HCT116 (cell line): ENCODE data around the gene ZER1. TPM values are rescaled to one million over a fixed set of nuclear protein-coding genes. Genes with fewer than 3 reads are reported as not detected.

Source experiments
- ATAC-seq: fragments of 200-7000 bp; cut with Tn5 transposase; 2 replicates; pipeline ENCODE4 v1.9.1; 2020; ENCODE audit warnings: mild to moderate bottlenecking, moderate library complexity
- BruUV-seq: library from RNA; stranded (reverse); fragments of 400-500 nt; replicated peaks from 2 replicates; lab custom pipeline; 2021; lab: Mats Ljungman, UMichigan
- CTCF ChIA-PET: fragments of 300-600 bp; sonication (Branson Sonifier 250); formaldehyde crosslinking; loops from one replicate; lab custom pipeline; 2021; ENCODE audit warnings: antibody characterized with exemption; lab: Charles Lee
- POLR2A ChIA-PET: fragments of 300-600, 350-600 bp; sonication (Branson Sonifier 250); formaldehyde crosslinking; loops from one replicate; lab custom pipeline; 2021; ENCODE audit warnings: antibody characterized with exemption; lab: Charles Lee
- RAD21 ChIA-PET, 2 experiments: fragments of 300-600 bp; sonication (Branson Sonifier 250); formaldehyde crosslinking; loops; one replicate each; lab custom pipeline; 2023; ENCODE audit warnings: low total read pairs in 2 of 2; ENCODE audit not compliant: uncharacterized antibody in 2 of 2, unreplicated experiment in 2 of 2, low non-redundant PET in 1 of 2; lab: Charles Lee
- DNase-seq: peaks from one replicate; pipeline ENCODE4 v3.0.0-alpha.2; 2010; ENCODE audit warnings: low read depth, low spot score
- H2AFZ ChIP-seq: fragments of 200-600 bp; shearing (Covaris generic), sonication (generic); 2 replicates; pipeline ENCODE4 v1.6.1; 2017; ENCODE audit warnings: low read depth, mixed run types, mixed read lengths, antibody characterized with exemption, low read length; ENCODE audit not compliant: poor library complexity, severe bottlenecking
- H3K27ac ChIP-seq: 2 replicates; pipeline ENCODE4 v1.5.1; 2012; ENCODE audit warnings: low read depth, low read length
- H3K27me3 ChIP-seq: fragments of 200-600 bp; sonication (generic); 2 replicates; pipeline ENCODE4 v1.6.1; 2016; ENCODE audit warnings: mixed run types, low read length, mixed read lengths; ENCODE audit not compliant: insufficient read depth
- H3K36me3 ChIP-seq, 2 experiments: fragments of 200-500 bp in 1 of 2; fragments of 200-600 bp in 1 of 2; sonication (Bioruptor generic) in 1 of 2; sonication (generic) in 1 of 2; 2 replicates each; pipeline versions ENCODE4 v1.5.1 to v1.6.1; 2014 to 2016; ENCODE audit warnings: low read length in 2 of 2, inconsistent platforms in 1 of 2, mixed read lengths in 1 of 2, mixed run types in 1 of 2; ENCODE audit not compliant: insufficient read depth in 2 of 2, control insufficient read depth in 1 of 2
- H3K4me1 ChIP-seq, 2 experiments: fragments of 200-600 bp in 1 of 2; sonication (generic) in 1 of 2; 2 replicates each; pipeline versions ENCODE4 v1.5.1 to v1.6.1; 2012 to 2017; ENCODE audit warnings: low read length in 2 of 2, inconsistent platforms in 1 of 2, mild to moderate bottlenecking in 1 of 2, mixed read lengths in 1 of 2, mixed run types in 1 of 2, moderate library complexity in 1 of 2; ENCODE audit not compliant: insufficient read depth in 2 of 2, control insufficient read depth in 1 of 2
- H3K4me2 ChIP-seq: fragments of 200-600 bp; sonication (generic); 2 replicates; pipeline ENCODE4 v1.6.1; 2017; ENCODE audit warnings: mixed run types, low read length, mixed read lengths
- H3K4me3 ChIP-seq, 2 experiments: fragments of 200-600 bp in 1 of 2; sonication (generic) in 1 of 2; replicated peaks in 1 of 2; 2 replicates each; pipeline ENCODE4 v1.5.1; 2011 to 2016; ENCODE audit warnings: low read length in 2 of 2, control low read depth in 1 of 2, low read depth in 1 of 2, mild to moderate bottlenecking in 1 of 2, mixed read lengths in 1 of 2, mixed run types in 1 of 2
- H3K79me2 ChIP-seq: fragments of 200-600 bp; sonication (generic); 2 replicates; pipeline ENCODE4 v1.6.1; 2017; ENCODE audit warnings: mild to moderate bottlenecking, mixed run types, low read length, moderate library complexity, mixed read lengths; ENCODE audit not compliant: insufficient read depth
- H3K9ac ChIP-seq: fragments of 200-600 bp; sonication (generic); 2 replicates; pipeline ENCODE4 v1.6.1; 2016; ENCODE audit warnings: low read length, mixed read lengths
- H3K9me2 ChIP-seq: fragments of 200-600 bp; sonication (generic), shearing (Covaris generic); 2 replicates; pipeline ENCODE4 v1.6.1; 2017; ENCODE audit warnings: mixed run types, mild to moderate bottlenecking, moderate library complexity; ENCODE audit not compliant: insufficient read depth
- H3K9me3 ChIP-seq, 2 experiments: fragments of 200-500 bp in 1 of 2; fragments of 200-600 bp in 1 of 2; sonication (Bioruptor generic) in 1 of 2; sonication (generic) in 1 of 2; 2 replicates each; pipeline ENCODE4 v1.6.1; 2014 to 2017; ENCODE audit warnings: low read length in 2 of 2, mixed read lengths in 2 of 2, inconsistent platforms in 1 of 2, low read depth in 1 of 2, mild to moderate bottlenecking in 1 of 2, mixed run types in 1 of 2, moderate library complexity in 1 of 2; ENCODE audit not compliant: control insufficient read depth in 1 of 2, insufficient read depth in 1 of 2
- H4K20me1 ChIP-seq: fragments of 200-600 bp; sonication (generic), shearing (Covaris generic); 2 replicates; pipeline ENCODE4 v1.6.1; 2017; ENCODE audit warnings: mixed run types, mild to moderate bottlenecking, moderate library complexity; ENCODE audit not compliant: insufficient read depth
- CTCF ChIP-seq, 3 experiments: fragments of 200-600 bp in 1 of 3; sonication (generic) in 1 of 3; IDR thresholded peaks in 2 of 3; conservative IDR thresholded peaks in 1 of 3; 2 replicates each; pipeline ENCODE4 v1.5.1; 2012 to 2017; ENCODE audit warnings: low read depth in 2 of 3, low read length in 2 of 3, antibody characterized with exemption in 1 of 3, borderline replicate concordance in 1 of 3, control low read depth in 1 of 3, mild to moderate bottlenecking in 1 of 3, mixed read lengths in 1 of 3, mixed run types in 1 of 3, moderate library complexity in 1 of 3; ENCODE audit not compliant: insufficient read depth in 1 of 3
- EZH2 ChIP-seq: fragments of 200-600 bp; sonication (generic); IDR thresholded peaks from 2 replicates; pipeline ENCODE4 v1.6.1; 2017; ENCODE audit warnings: antibody characterized with exemption, mixed run types
- EZH2phosphoT487 ChIP-seq: fragments of 200-600 bp; IDR thresholded peaks from 2 replicates; pipeline ENCODE4 v1.6.1; 2018; ENCODE audit warnings: antibody characterized with exemption, borderline replicate concordance
- FOSL1 ChIP-seq: IDR thresholded peaks from 2 replicates; pipeline ENCODE4 v1.6.1; 2012; ENCODE audit warnings: low read depth
- POLR2A ChIP-seq: IDR thresholded peaks from 2 replicates; pipeline ENCODE4 v1.7.0; 2011; ENCODE audit warnings: borderline replicate concordance; ENCODE audit not compliant: insufficient read depth, insufficient read length; ENCODE audit errors: extremely low read depth
- POLR2AphosphoS5 ChIP-seq: IDR thresholded peaks from 2 replicates; pipeline ENCODE4 v1.6.1; 2011; ENCODE audit warnings: mild to moderate bottlenecking, low read depth, low read length, moderate library complexity
- SIN3A ChIP-seq: IDR thresholded peaks from 2 replicates; pipeline ENCODE4 v1.6.1; 2012; ENCODE audit warnings: low read depth
- TCF7L2 ChIP-seq: IDR thresholded peaks from 2 replicates; pipeline ENCODE4 v1.7.0; 2011; ENCODE audit warnings: borderline replicate concordance, inconsistent platforms; ENCODE audit not compliant: insufficient read depth, insufficient read length; ENCODE audit errors: extremely low read depth
- ZBTB33 ChIP-seq: IDR thresholded peaks from 2 replicates; pipeline ENCODE4 v1.6.1; 2011; ENCODE audit warnings: mild to moderate bottlenecking, low read length, moderate library complexity; ENCODE audit not compliant: insufficient replicate concordance; ENCODE audit errors: extremely low read depth
- intact Hi-C: fragments of 100-400 bp; cut with micrococcal nuclease; formaldehyde crosslinking; loops from 2 replicates; pipeline ENCODE4 v1.10.0; 2022
- total RNA-seq: library from RNA; stranded (reverse); gene quantifications from one replicate; pipeline ENCODE4 v1.2.1, GENCODE V29; 2021; ENCODE audit not compliant: unreplicated experiment

The ZER1 gene
- total RNA-seq, 1 experiment from 2014 or later: 18.0 TPM

- no peak for TF ChIP-seq ZBTB33
These were observed 20.4 kb upstream of the ZER1 start (continued) for GRCh38 chr9:128792134-128792533.

GRCh38 chr9:128790536-128790935, 18.8 kb upstream of the ZER1 start:
- Histone ChIP-seq H3K4me3 (no peak overlapping the region), H3K9ac (no peak overlapping the region), H2AFZ (no peak overlapping the region), H3K36me3 (peaks cover 8 to 12% of the 10 kb centered on the region in 2 experiments; a peak in 3 of 4 replicates), H3K9me3 (peaks cover 0 to 2% of the 10 kb centered on the region in 2 experiments; a peak in 1 of 4 replicates), H3K4me1 (peaks cover 11 to 19% of the 10 kb centered on the region in 2 experiments; a peak in 3 of 4 replicates), H3K79me2 (peaks cover 14% of the 10 kb centered on the region), H3K4me2 (no peak overlapping the region), H3K27me3 (no peaks in the 10 kb centered on the region), H3K9me2 (no peaks in the 10 kb centered on the region), H3K27ac (no peak overlapping the region), H4K20me1 (no peaks in the 10 kb centered on the region)
- intact Hi-C loops: no loop called here
- no peak for DNase-seq
- CTCF ChIA-PET: no interaction called here
- RAD21 ChIA-PET: no interaction called here
- POLR2A ChIA-PET: no interaction called here
- no TSS peak for BruUV-seq
- no peak for TF ChIP-seq EZH2phosphoT487
- no peak for TF ChIP-seq SIN3A
- no peak for TF ChIP-seq EZH2
- TF ChIP-seq TCF7L2: no peak
- TF ChIP-seq POLR2A: no peak
- TF ChIP-seq CTCF (IDR thresholded peaks at IDR 0.05 in 2 of 3, conservative IDR thresholded peaks at IDR 0.05 in 1 of 3; ENCODE audit: borderline replicate concordance in 1 of 3, insufficient read depth in 1 of 3, low read depth in 2 of 3, low read length in 2 of 3): no peak
- no peak for TF ChIP-seq POLR2AphosphoS5
- TF ChIP-seq FOSL1: no peak
- no peak for ATAC-seq
